ENCODE data around the gene TMEM60. TPM values are rescaled to one million over a fixed set of nuclear protein-coding genes. Genes with fewer than 3 reads are reported as not detected.
A peak's percentile ranks its signal among the peaks of the same experiment; 100 is the strongest.

Gene TMEM60
- total RNA-seq, 1 donor from 2014 or later = 20.7 TPM

GRCh38 chr7:77765906-77766800 lies 32.1 kb downstream of the TMEM60 start:
- peaks cover 19% of the 10 kb centered on the region for H3K4me1 Mint-ChIP-seq (ENCODE audit: low read depth)
- no peaks in the 10 kb centered on the region for H3K9me3 Mint-ChIP-seq (ENCODE audit: low read depth)
- peaks cover 7% of the 10 kb centered on the region for H3K36me3 Mint-ChIP-seq (ENCODE audit: insufficient read depth)
- no peak for TF ChIP-seq CTCF (IDR thresholded peaks at IDR 0.05; ENCODE audit: unreplicated experiment)
- DNase-seq (ENCODE audit: low spot score, unreplicated experiment) = no peak
- H3K27ac Mint-ChIP-seq = peak overlapping the region; percentile 17
- H3K27me3 Mint-ChIP-seq = no peaks in the 10 kb centered on the region
- peak overlapping the region; percentile 24 for H3K4me3 Mint-ChIP-seq (ENCODE audit: low read depth)

GRCh38 chr7:77765481-77765880 lies 32.8 kb downstream of the TMEM60 start:
- Mint-ChIP-seq H3K27me3 (no peaks in the 10 kb centered on the region), H3K4me1 (ENCODE audit: low read depth) (peaks cover 20% of the 10 kb centered on the region), H3K4me3 (ENCODE audit: low read depth) (no peak overlapping the region), H3K9me3 (ENCODE audit: low read depth) (no peaks in the 10 kb centered on the region), H3K27ac (peak overlapping the region; percentile 3), H3K36me3 (ENCODE audit: insufficient read depth) (peaks cover 6% of the 10 kb centered on the region)
- no peak for DNase-seq (ENCODE audit: low spot score, unreplicated experiment)
- no peak for TF ChIP-seq CTCF (IDR thresholded peaks at IDR 0.05; ENCODE audit: unreplicated experiment)

DNA sequence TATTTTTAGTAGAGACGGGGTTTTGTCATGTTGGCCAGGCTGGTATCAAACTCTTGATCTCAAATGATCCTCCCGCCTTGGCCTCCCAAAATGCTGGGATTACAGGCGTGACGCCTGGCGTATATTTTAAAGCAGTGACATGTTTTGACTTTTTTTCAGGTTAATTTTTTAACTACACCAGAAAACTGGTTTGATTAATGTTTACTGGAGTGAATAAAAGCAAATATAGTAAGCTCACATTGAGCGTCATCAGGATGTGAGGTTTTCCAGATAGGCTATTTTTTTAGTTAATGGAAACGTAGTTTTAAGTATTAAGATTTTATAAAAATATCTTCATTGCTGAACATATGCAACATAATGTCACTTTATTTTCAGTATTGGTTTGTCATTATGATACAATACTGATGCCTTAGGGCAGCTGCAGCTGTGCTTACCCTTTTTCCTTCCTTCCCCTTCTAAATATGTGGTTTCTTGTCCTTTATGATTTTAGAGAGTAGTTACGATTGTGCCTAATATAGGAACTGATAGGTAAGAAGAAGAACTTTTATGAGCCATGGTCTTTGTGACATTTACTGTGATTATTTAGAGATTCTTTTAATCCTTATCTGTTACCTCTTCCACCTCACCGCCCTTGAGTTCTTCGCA lies 37.3 kb downstream of the TMEM60 start:
- Mint-ChIP-seq H3K27me3 (no peaks in the 10 kb centered on the region), H3K4me1 (ENCODE audit: low read depth) (peaks cover 11% of the 10 kb centered on the region), H3K4me3 (ENCODE audit: low read depth) (no peak overlapping the region), H3K27ac (no peak overlapping the region), H3K9me3 (ENCODE audit: low read depth) (no peaks in the 10 kb centered on the region), H3K36me3 (ENCODE audit: insufficient read depth) (no peaks in the 10 kb centered on the region)
- TF ChIP-seq CTCF (IDR thresholded peaks at IDR 0.05; ENCODE audit: unreplicated experiment) = no peak
- no peak for DNase-seq (ENCODE audit: low spot score, unreplicated experiment)

- Mint-ChIP-seq H3K9me3 (ENCODE audit: low read depth) (no peaks in the 10 kb centered on the region), H3K27ac (no peak overlapping the region), H3K4me3 (ENCODE audit: low read depth) (no peak overlapping the region), H3K4me1 (ENCODE audit: low read depth) (peaks cover 6% of the 10 kb centered on the region), H3K36me3 (ENCODE audit: insufficient read depth) (no peaks in the 10 kb centered on the region), H3K27me3 (no peaks in the 10 kb centered on the region)
- DNase-seq (ENCODE audit: low spot score, unreplicated experiment) = peak; percentile 46
- TF ChIP-seq CTCF (IDR thresholded peaks at IDR 0.05; ENCODE audit: unreplicated experiment) = peak; percentile 93
Measured at GRCh38 chr7:77759294-77759889, 38.8 kb downstream of the TMEM60 start.

GRCh38 chr7:77757589-77757988 lies 40.6 kb downstream of the TMEM60 start:
- H3K27me3 Mint-ChIP-seq = no peaks in the 10 kb centered on the region
- H3K4me3 Mint-ChIP-seq (ENCODE audit: low read depth) = no peak overlapping the region
- peak overlapping the region; percentile 16 for H3K27ac Mint-ChIP-seq
- DNase-seq (ENCODE audit: low spot score, unreplicated experiment) = no peak
- no peaks in the 10 kb centered on the region for H3K36me3 Mint-ChIP-seq (ENCODE audit: insufficient read depth)
- H3K4me1 Mint-ChIP-seq (ENCODE audit: low read depth) = peaks cover 4% of the 10 kb centered on the region
- TF ChIP-seq CTCF (IDR thresholded peaks at IDR 0.05; ENCODE audit: unreplicated experiment) = no peak
- no peaks in the 10 kb centered on the region for H3K9me3 Mint-ChIP-seq (ENCODE audit: low read depth)
